Measurements from ENCODE around the gene DAW1. TPM values are rescaled to one million over a fixed set of nuclear protein-coding genes. Genes with fewer than 3 reads are reported as not detected.
A peak's percentile ranks its signal among the peaks of the same experiment; 100 is the strongest.

The DAW1 gene, protein sequence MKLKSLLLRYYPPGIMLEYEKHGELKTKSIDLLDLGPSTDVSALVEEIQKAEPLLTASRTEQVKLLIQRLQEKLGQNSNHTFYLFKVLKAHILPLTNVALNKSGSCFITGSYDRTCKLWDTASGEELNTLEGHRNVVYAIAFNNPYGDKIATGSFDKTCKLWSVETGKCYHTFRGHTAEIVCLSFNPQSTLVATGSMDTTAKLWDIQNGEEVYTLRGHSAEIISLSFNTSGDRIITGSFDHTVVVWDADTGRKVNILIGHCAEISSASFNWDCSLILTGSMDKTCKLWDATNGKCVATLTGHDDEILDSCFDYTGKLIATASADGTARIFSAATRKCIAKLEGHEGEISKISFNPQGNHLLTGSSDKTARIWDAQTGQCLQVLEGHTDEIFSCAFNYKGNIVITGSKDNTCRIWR
- 0.37 TPM in 1 of 2 replicates, not detected in the other for total RNA-seq (2021)
- long read RNA-seq, partial matches to known transcripts: 0 of 3 reads
- long read RNA-seq, other reads (novel, unspliced or antisense): 0 of 3 reads

DNA sequence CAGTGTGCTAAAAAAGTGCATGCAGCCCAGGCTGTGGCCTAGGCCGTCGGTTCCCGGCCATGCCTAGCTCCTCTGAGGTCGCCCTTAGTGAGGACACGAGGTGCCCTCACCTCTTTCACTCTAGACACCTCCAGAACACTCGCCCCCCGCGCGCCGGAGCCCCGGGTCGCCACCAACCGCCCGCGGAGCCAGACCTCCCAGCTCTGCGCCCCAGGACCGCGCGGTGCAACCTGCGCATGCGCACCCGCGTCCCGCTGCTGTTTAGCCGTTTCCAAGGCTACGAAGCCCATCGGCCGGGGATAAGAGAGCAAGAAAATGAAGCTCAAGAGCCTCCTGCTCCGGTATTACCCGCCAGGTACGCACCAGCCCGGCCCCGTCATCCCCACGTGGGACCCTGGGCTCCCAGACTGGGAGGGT is at the start of gene DAW1:
Gene DAW1, plus strand, starts transcription at position 257 of the 417 bp plus-strand sequence. Its CDS starts 59 bp downstream, at position 316.
- whole genome bisulfite sequencing (ENCODE audit: extremely low coverage, insufficient read length, low lambda C conversion rate): no CpG with 5 or more reads among the region's 34 CpGs

More for the DNA sequence above, at the start of gene DAW1:
- Histone ChIP-seq H3K18ac (ENCODE audit: insufficient read length, low read depth, low read length) (no peak within 1 kb of the TSS), H3K14ac (ENCODE audit: insufficient read depth, low read length) (no peak within 1 kb of the TSS), H3K4me1 (ENCODE audit: insufficient read depth, low read length) (no peaks in the 10 kb centered on the region), H2AFZ (ENCODE audit: low read length) (no peak within 1 kb of the TSS), H4K20me1 (ENCODE audit: control insufficient read depth, insufficient read depth, insufficient read length) (no peaks in the 10 kb centered on the region), H3T11ph (ENCODE audit: low read length) (no peak within 1 kb of the TSS), H2BK20ac (ENCODE audit: low read depth, low read length, poor library complexity, severe bottlenecking) (no peak within 1 kb of the TSS), H2BK12ac (ENCODE audit: insufficient read length, low read depth, low read length) (no peak within 1 kb of the TSS), H3K4ac (ENCODE audit: low read depth, low read length) (no peak within 1 kb of the TSS), H3K9ac (ENCODE audit: extremely low read depth, insufficient read length, low read length) (no peak within 1 kb of the TSS), H3K79me2 (ENCODE audit: insufficient read depth, low read length) (no peaks in the 10 kb centered on the region), H3K23ac (ENCODE audit: insufficient read length, low read depth, low read length) (no peak within 1 kb of the TSS), H2BK5ac (ENCODE audit: insufficient read length, low read length) (no peak within 1 kb of the TSS), H4K8ac (replicated peaks; ENCODE audit: insufficient read length, low read depth, low read length) (no peak within 1 kb of the TSS), H4K91ac (ENCODE audit: insufficient read length, low read depth, low read length) (no peak within 1 kb of the TSS), H2BK120ac (ENCODE audit: low read depth, low read length, poor library complexity, severe bottlenecking) (no peak within 1 kb of the TSS), H3K27ac (ENCODE audit: insufficient read length, low read depth, low read length) (no peak within 1 kb of the TSS), H3K23me2 (ENCODE audit: insufficient read length, low read depth, low read length, poor library complexity, severe bottlenecking) (no peaks in the 10 kb centered on the region), H3K9me3 (ENCODE audit: control insufficient read depth, low read depth, low read length) (no peaks in the 10 kb centered on the region), H2AK5ac (ENCODE audit: insufficient read length, low read length) (no peak within 1 kb of the TSS), H4K5ac (ENCODE audit: insufficient read length, low read depth, low read length) (no peak within 1 kb of the TSS), H3K4me2 (ENCODE audit: insufficient read depth, insufficient read length, low read length) (peak within 1 kb of the TSS; percentile 4), H2BK15ac (ENCODE audit: low read depth, low read length) (no peak within 1 kb of the TSS), H3K56ac (ENCODE audit: insufficient read length, low read depth, low read length) (no peak within 1 kb of the TSS), H3K27me3 (ENCODE audit: insufficient read depth, low read length) (no peaks in the 10 kb centered on the region), H3K79me1 (ENCODE audit: insufficient read depth, low read depth, low read length, poor library complexity, severe bottlenecking) (no peaks in the 10 kb centered on the region)
- peak; percentile 68 for DNase-seq
- Mint-ChIP-seq H3K4me3 (peak within 1 kb of the TSS; percentile 63 to 71; a peak in 4 of 5 replicates), H3K27ac (no peak within 1 kb of the TSS), H3K9me3 (no peaks in the 10 kb centered on the region), H3K36me3 (ENCODE audit: insufficient read depth in 1 of 3, low read depth in 3 of 3) (no peaks in the 10 kb centered on the region), H3K4me1 (peaks cover 8 to 9% of the 10 kb centered on the region in 2 experiments), H3K27me3 (ENCODE audit: low read depth) (peaks cover 9% of the 10 kb centered on the region)
- TF ChIP-seq, protein P1, sequence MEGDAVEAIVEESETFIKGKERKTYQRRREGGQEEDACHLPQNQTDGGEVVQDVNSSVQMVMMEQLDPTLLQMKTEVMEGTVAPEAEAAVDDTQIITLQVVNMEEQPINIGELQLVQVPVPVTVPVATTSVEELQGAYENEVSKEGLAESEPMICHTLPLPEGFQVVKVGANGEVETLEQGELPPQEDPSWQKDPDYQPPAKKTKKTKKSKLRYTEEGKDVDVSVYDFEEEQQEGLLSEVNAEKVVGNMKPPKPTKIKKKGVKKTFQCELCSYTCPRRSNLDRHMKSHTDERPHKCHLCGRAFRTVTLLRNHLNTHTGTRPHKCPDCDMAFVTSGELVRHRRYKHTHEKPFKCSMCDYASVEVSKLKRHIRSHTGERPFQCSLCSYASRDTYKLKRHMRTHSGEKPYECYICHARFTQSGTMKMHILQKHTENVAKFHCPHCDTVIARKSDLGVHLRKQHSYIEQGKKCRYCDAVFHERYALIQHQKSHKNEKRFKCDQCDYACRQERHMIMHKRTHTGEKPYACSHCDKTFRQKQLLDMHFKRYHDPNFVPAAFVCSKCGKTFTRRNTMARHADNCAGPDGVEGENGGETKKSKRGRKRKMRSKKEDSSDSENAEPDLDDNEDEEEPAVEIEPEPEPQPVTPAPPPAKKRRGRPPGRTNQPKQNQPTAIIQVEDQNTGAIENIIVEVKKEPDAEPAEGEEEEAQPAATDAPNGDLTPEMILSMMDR (conservative IDR thresholded peaks at IDR 0.05): no peak

All from H9 (cell line).